BE2C (cell line): Measurements from ENCODE around the gene ZFAND6. TPM values are rescaled to one million over a fixed set of nuclear protein-coding genes. Genes with fewer than 3 reads are reported as not detected.
"Not testable (repeated sequence)": the region's sequence is repeated elsewhere in the genome, so short reads cannot be mapped to it uniquely, and the experiment has no call there.

Experiments used
- DNase-seq: peaks from one replicate; pipeline ENCODE4 v3.0.0-alpha.2; 2020
- H3K27me3 ChIP-seq: fragments of 250-450 bp; sonication (Bioruptor Pico); 2 replicates; pipeline ENCODE4 v1.5.1; 2020; ENCODE audit warnings: mild to moderate bottlenecking
- H3K36me3 ChIP-seq: fragments of 250-450 bp; sonication (Bioruptor Pico); 2 replicates; pipeline ENCODE4 v1.5.1; 2020; ENCODE audit warnings: mild to moderate bottlenecking
- H3K4me1 ChIP-seq: fragments of 250-450 bp; sonication (Bioruptor Pico); 2 replicates; pipeline ENCODE4 v1.5.1; 2020
- H3K4me3 ChIP-seq: 2 replicates; pipeline ENCODE4 v1.5.1; 2011; ENCODE audit warnings: low read depth, low read length
- H3K9me3 ChIP-seq: fragments of 250-450 bp; sonication (Bioruptor Pico); 2 replicates; pipeline ENCODE4 v1.5.1; 2020
- CTCF ChIP-seq: IDR thresholded peaks from 2 replicates; pipeline ENCODE4 v1.5.1; 2012; ENCODE audit warnings: mild to moderate bottlenecking, low read depth, low read length
- polyA plus RNA-seq: library from polyadenylated mRNA; unstranded; fragments of >200 nt; gene quantifications from one replicate; pipeline ENCODE4 v1.2.1, GENCODE V29; 2012; ENCODE audit warnings: low read depth, missing spikeins; ENCODE audit not compliant: insufficient read length, insufficient read depth

Gene ZFAND6
- polyA plus RNA-seq: 63.8 TPM

GRCh38 chr15:80058851-80059785 lies at the start of gene ZFAND6:
Gene ZFAND6 (plus strand): TSS chr15:80059676. CDS start chr15:80120345, 60,669 bp downstream.
- no peaks in the 10 kb centered on the region for H3K27me3 ChIP-seq
- no peaks in the 10 kb centered on the region for H3K9me3 ChIP-seq
- H3K36me3 ChIP-seq: no peaks in the 10 kb centered on the region
- no peak for TF ChIP-seq CTCF
- H3K4me1 ChIP-seq: peaks cover 5% of the 10 kb centered on the region; the same call in 1 of the 2 replicates
- peak; percentile 97 for DNase-seq
- peak within 1 kb of the TSS; percentile 86 for H3K4me3 ChIP-seq

- no peak for TF ChIP-seq CTCF
- no peak for DNase-seq
- no peaks in the 10 kb centered on the region for H3K4me1 ChIP-seq
These were observed 49.3 kb upstream of the ZFAND6 start for GRCh38 chr15:80010131-80010673.

GRCh38 chr15:80011041-80011523 lies 48.4 kb upstream of the ZFAND6 start:
- not testable (repeated sequence) for H3K9me3 ChIP-seq, H3K4me3 ChIP-seq, H3K4me1 ChIP-seq, H3K36me3 ChIP-seq, H3K27me3 ChIP-seq, DNase-seq

More at GRCh38 chr15:80010131-80010673, 49.3 kb upstream of the ZFAND6 start:
- Histone ChIP-seq H3K36me3 (no peaks in the 10 kb centered on the region), H3K4me3 (no peak overlapping the region), H3K27me3 (no peaks in the 10 kb centered on the region), H3K9me3 (no peaks in the 10 kb centered on the region)

GRCh38 chr15:80011596-80011995 lies 47.9 kb upstream of the ZFAND6 start:
- no peak for TF ChIP-seq CTCF
- DNase-seq: no peak
- H3K9me3 ChIP-seq: no peaks in the 10 kb centered on the region
- H3K27me3 ChIP-seq: no peaks in the 10 kb centered on the region
- no peaks in the 10 kb centered on the region for H3K36me3 ChIP-seq
- no peaks in the 10 kb centered on the region for H3K4me1 ChIP-seq
- no peak overlapping the region for H3K4me3 ChIP-seq

- Histone ChIP-seq H3K9me3 (no peaks in the 10 kb centered on the region), H3K36me3 (no peaks in the 10 kb centered on the region), H3K4me3 (no peak overlapping the region), H3K27me3 (no peaks in the 10 kb centered on the region), H3K4me1 (no peaks in the 10 kb centered on the region)
- DNase-seq: no peak
- no peak for TF ChIP-seq CTCF
These were observed 47.3 kb upstream of the ZFAND6 start for GRCh38 chr15:80012060-80012726.

GRCh38 chr15:80014186-80014585 lies 45.3 kb upstream of the ZFAND6 start:
- H3K4me3 ChIP-seq, DNase-seq, H3K9me3 ChIP-seq, H3K27me3 ChIP-seq, H3K4me1 ChIP-seq, H3K36me3 ChIP-seq: not testable (repeated sequence)

GRCh38 chr15:80015156-80015555 lies 44.3 kb upstream of the ZFAND6 start:
- DNase-seq: no peak

GRCh38 chr15:80016506-80016905 lies 43.0 kb upstream of the ZFAND6 start:
- not testable (repeated sequence) for H3K4me3 ChIP-seq, H3K27me3 ChIP-seq, DNase-seq, H3K9me3 ChIP-seq, H3K4me1 ChIP-seq, H3K36me3 ChIP-seq

More at GRCh38 chr15:80015156-80015555, 44.3 kb upstream of the ZFAND6 start:
- Histone ChIP-seq H3K4me3 (no peak overlapping the region), H3K27me3 (no peaks in the 10 kb centered on the region), H3K36me3 (no peaks in the 10 kb centered on the region), H3K9me3 (no peaks in the 10 kb centered on the region), H3K4me1 (no peaks in the 10 kb centered on the region)
- TF ChIP-seq CTCF: no peak

GRCh38 chr15:80017139-80017538 lies 42.3 kb upstream of the ZFAND6 start:
- not testable (repeated sequence) for H3K36me3 ChIP-seq, DNase-seq, H3K4me3 ChIP-seq, H3K9me3 ChIP-seq, H3K4me1 ChIP-seq, H3K27me3 ChIP-seq
